ENCODE results near the gene PGBD5.

The PGBD5 gene

GRCh38 chr1:230326971-230327891, 98.9 kb downstream of the PGBD5 start:
- no peak for DNase-seq

- DNase-seq = no peak
Measured at GRCh38 chr1:230323686-230324085, 102.4 kb downstream of the PGBD5 start.

DNA sequence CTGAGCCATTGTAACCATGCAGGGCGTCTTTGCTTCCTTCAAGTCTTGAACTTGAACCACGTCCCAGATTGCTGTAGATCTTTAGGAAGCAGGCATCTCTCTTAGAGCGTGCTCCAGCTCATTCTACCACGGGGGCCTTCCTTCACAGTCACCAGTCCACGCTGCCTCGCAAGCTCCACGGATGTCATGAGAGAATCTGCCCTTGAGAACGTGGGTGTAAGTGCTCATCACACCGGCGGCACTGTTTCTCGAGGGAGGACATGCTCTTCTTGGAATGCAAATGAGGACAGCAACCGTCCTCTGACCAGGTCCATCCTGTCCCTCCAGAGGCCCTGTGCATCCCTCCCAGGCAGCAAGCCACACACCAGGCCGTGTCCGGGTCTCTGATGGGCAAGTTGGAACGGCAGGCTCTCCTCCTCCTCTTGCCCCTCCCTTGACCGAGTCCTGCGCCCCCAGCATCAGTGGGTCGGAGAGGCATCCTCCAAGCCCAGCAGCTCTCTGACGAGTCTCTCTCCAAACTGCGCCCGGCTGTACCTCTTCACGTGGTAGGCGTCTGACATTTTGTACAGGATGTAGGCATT, 103.1 kb downstream of the PGBD5 start:
- no peak for DNase-seq

DNA sequence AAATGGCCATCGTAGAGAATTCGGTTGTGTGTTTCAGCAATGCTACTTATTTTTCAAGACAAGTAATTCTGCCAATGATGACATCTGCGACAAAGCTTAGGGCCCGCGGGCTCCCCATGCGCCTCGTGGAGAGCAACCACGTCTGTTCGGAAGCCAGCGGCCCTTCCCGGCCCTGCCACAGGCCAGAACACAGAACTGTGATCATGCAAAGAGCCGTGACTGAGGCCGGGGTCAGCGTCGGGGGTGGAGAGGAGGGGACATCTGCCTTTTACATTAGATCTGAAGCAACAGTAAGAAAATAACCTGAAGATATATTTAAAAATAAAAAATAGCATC, 103.7 kb downstream of the PGBD5 start:
- DNase-seq = no peak

GRCh38 chr1:230321741-230322420, 104.3 kb downstream of the PGBD5 start:
- DNase-seq = no peak

GRCh38 chr1:230321341-230321740, 104.8 kb downstream of the PGBD5 start:
- DNase-seq = no peak

GRCh38 chr1:230320804-230321203, 105.3 kb downstream of the PGBD5 start:
- peak in 9 of 56 donors; percentile 14 to 67 (median 45) for DNase-seq

GRCh38 chr1:230319014-230319747, 107.0 kb downstream of the PGBD5 start:
- no peak for DNase-seq

GRCh38 chr1:230317823-230318819, 108.0 kb downstream of the PGBD5 start:
- DNase-seq = no peak

DNA sequence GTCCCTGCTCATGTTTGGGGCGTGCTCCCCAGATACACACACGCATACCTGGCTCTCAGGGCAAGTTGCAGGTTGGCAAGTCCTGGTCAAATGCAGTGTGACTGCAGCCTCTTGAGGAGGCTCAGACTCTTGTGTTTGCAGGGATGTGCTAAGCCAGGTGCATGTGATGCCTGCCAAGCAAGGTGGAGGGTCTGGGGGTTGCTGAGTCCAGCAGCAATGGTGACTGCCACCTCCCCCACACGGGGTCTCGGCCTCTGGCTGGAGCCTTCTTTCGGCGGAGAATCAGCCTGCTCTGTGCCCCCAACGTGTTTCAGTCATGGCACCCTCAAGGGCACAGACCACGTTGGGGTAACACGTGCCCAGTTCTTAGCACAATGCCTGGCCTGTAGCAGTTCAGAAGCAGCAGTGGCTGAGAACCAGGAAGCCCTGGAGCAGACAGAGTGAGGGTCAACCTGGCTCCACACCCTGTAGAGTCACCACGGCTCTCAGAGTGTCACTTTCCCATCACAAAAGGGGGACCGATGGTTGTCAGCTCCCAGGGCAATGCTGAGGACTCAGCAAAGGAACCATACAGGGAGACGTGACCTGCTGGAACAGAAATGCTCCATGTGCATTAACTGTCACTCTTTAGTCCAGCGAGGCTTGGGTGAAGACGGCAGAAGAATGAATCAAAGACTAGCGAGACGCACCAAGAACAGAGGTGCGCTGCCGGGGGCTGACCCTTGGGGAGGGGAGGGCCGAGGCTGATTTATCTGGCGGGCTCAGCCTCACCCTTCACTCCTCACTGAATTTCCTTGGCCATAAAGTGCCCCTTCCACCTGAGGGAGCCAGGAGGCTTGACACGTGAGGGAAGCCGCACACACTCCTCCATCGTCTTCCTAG, 109.0 kb downstream of the PGBD5 start:
- no peak for DNase-seq

DNA sequence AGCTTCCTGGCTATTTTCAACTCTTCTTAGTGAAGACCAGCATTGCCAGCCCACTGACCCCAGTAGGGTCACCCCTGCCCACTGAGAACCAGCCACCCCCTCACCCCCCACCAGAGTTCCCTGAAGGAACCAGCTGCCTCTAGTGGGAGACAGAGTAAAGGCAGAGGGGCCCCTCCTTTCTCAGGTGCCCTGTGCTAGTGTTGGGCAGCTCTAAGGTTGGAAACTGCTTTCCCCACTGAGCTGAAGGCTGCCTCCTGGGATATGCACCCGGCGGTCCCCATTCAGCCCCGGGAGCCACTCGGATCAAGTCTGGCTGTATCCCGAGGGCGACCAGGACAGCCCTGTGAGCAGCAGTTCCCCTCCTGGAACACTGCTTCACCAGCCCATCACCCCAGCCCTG, 111.0 kb downstream of the PGBD5 start:
- no peak for DNase-seq

DNA sequence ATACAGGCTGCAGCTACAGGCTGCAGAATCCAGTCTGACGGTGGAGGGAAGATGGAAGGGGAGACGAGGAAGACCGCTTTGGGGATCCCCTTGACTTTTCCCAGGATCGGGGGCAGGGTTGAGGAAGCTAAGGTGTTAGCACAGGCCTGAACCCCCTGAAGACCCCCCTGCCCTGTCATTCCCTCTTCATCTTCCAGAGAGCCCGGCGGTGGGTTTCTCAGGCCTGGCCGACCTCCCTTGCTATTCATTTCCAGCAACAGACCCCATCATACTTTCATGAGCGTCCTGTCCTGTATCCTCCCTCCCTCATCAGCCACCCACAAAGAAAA, 112.0 kb downstream of the PGBD5 start:
- no peak for DNase-seq

DNA sequence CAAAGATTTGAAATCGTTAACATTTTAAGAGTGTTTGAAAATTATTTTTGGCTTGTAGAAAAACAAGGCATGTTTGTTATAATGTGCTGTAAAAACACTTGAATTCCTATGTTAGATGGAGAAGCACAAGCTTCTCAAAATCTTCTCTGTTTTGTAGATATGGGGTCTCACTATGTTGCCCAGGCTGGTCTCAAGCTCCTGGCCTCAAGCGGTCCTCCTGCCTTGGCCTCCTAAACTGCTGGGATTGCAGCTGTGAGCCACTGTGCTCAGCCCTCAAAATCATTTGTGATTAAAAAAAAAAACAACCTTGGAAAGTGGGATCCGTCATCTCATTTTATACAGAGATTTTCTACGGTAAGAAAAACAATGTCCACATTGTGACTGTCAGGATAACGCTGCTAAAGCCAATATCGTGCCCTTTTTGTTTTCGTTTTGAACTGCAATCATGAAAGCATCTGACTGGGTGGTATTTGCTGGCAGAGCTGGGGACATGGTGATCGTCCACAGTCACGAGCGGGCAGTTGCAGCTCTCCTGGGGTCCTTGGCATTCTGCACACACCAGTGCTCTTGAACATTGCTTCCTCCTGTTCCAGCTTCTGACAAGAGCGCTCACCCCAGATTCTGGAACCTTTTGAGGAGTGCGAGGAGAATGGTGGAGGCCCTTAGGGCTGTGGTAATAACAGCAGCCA, 112.5 kb downstream of the PGBD5 start:
- DNase-seq = no peak

GRCh38 chr1:230312676-230313075, 113.5 kb downstream of the PGBD5 start:
- DNase-seq = no peak

DNA sequence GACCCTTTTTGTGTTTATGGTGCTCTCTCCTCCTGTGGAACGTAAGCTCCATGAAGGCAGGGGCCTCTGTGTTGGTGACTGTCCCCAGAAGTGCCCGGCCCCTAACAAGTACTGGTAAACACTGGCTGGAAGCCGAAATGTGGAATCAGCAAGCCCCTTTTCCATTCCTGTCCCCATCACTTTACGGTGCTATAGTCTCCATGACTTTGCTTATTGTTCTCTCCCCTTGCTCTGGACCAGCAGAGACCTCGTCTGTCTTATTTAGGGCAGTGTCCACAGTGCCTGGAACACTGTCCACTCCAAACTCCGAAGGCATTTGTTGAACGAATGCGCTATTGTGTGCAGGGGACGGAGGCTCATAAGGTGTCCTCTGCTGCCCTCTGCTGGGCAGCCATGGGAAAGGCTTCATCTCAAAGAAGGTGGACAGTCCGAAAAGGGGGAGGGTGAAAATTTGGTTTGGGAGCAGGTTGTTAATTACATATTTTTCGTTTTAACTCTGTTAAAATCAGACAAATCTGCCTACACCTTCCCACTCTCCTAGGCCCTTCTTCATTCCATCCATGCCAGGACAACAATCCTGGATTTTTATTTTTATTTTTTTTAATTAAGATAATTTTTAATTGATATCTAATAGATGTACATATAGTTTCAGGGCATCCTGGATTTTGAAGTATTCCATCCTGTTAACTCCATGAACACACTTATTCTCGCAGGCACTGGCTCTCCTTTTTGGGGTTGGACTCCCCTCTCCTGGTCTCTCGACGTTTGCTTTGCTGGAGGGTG, 115.6 kb downstream of the PGBD5 start:
- peak in 50 of 56 donors; percentile 14 to 85 (median 58) for DNase-seq

GRCh38 chr1:230309646-230310177, 116.4 kb downstream of the PGBD5 start:
- no peak for DNase-seq

GRCh38 chr1:230308821-230309220, 117.3 kb downstream of the PGBD5 start:
- DNase-seq = no peak

GRCh38 chr1:230308039-230308438, 118.1 kb downstream of the PGBD5 start:
- DNase-seq = peak in 2 of 56 donors; percentile 14 to 32

Data from nucleus accumbens (tissue), 56 donors.